ENCODE results near the gene NKX6-2.

NKX6-2 gene

GRCh38 chr10:132764108-132764507, 21.8 kb downstream of the NKX6-2 start:
- FAIRE-seq (no peak), DNase-seq (ENCODE audit: extremely low spot score, insufficient read length, low read depth) (no peak)

- FAIRE-seq (no peak), DNase-seq (ENCODE audit: extremely low spot score, insufficient read length, low read depth) (no peak)
Observed at GRCh38 chr10:132763545-132763944, 22.4 kb downstream of the NKX6-2 start.

GRCh38 chr10:132762267-132762666, 23.7 kb downstream of the NKX6-2 start:
- no peak for FAIRE-seq

GRCh38 chr10:132761395-132762060, 24.4 kb downstream of the NKX6-2 start:
- no peak for FAIRE-seq
- no peak for DNase-seq (ENCODE audit: extremely low spot score, insufficient read length, low read depth)

More at GRCh38 chr10:132762267-132762666, 23.7 kb downstream of the NKX6-2 start:
- DNase-seq (ENCODE audit: extremely low spot score, insufficient read length, low read depth): no peak

DNA sequence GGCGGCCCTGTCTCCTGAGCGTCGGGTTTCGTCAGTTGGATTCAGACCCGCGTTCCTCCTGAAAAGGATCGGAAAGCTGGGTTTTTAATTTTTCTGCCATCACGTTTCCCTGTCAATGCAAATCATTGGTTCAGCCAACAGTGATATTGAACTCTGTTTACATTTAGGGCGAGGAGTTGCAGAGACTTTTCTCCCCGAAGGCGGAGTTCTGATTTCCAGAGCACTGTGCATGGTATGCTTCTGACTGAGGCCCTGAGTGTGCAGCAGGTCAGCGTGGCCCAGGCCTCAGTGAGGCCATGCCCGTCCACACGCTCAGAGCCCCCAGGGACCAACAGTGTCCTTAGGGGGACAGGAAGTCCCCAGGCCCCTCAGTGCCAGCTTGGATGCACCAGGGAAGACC, 27.1 kb downstream of the NKX6-2 start:
- no peak for FAIRE-seq
- no peak for DNase-seq (ENCODE audit: extremely low spot score, insufficient read length, low read depth)

DNA sequence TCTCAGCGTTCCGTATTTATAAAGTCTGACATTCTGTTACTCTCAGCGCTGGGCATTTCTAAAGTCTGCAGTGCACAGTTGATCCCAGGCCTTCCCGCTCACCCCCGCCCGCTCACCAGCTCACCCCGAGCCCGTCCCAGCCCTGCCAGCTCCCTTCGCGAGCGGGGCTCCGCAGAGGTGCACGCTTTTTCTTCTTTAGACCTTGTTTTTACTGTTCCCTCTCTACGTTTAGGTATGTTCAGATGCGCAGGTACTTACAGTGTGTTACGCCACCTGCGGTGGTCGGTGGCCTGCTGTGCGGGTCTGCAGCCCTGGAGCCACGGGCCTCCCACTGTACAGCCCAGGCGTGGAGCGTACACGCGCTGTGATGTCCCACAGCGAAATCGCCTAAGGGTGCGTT, 28.8 kb downstream of the NKX6-2 start:
- FAIRE-seq (no peak), DNase-seq (ENCODE audit: extremely low spot score, insufficient read length, low read depth) (no peak)

- DNase-seq (ENCODE audit: extremely low spot score, insufficient read length, low read depth) (no peak), FAIRE-seq (no peak)
Observed at GRCh38 chr10:132756591-132756990, 29.4 kb downstream of the NKX6-2 start.

DNA sequence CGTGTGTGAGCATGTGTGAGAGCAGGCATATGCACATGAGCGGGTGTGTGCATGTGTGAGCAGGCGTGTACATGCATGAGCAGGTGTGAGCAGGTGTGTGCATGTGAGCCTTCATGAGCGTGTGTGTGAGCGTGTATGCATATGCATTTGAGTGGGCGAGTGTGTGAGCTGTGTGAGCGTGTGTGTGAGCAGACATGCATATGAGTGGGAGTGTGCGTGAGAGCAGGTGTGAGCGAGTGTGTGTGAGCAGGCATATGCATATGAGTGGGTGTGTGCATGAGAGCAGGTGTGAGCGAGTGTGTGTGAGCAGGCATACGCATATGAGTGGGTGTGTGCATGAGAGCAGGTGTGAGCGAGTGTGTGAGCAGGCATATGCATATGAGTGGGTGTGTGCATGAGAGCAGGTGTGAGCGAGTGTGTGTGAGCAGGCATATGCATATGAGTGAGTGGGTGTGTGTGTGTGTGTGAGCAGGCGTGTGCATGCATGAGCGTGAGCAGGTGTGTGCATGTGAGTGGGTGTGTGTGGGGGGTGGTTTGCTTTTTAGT, 30.7 kb downstream of the NKX6-2 start:
- no peak for DNase-seq (ENCODE audit: extremely low spot score, insufficient read length, low read depth)
- no peak for FAIRE-seq

DNA sequence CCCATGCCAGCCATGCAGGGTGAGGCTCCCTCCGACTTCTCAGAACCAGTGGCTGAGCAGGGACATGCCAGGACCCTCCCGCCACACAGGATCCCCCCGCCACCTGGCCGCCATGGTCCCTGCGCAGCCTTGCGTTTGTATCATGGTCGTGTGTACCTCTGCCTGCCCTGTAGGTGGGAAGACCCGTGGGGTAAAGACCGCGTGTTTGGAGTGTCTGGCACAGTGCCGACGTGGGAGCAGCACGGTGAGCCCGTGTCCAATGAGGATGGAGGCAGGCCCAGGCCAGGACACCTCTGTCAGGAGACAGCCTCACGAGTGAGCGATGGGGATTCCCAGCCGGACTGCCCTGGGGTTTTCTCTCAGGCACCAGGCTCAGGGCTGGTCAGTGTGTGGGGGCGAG, 31.9 kb downstream of the NKX6-2 start:
- no peak for DNase-seq (ENCODE audit: extremely low spot score, insufficient read length, low read depth)
- no peak for FAIRE-seq

DNA sequence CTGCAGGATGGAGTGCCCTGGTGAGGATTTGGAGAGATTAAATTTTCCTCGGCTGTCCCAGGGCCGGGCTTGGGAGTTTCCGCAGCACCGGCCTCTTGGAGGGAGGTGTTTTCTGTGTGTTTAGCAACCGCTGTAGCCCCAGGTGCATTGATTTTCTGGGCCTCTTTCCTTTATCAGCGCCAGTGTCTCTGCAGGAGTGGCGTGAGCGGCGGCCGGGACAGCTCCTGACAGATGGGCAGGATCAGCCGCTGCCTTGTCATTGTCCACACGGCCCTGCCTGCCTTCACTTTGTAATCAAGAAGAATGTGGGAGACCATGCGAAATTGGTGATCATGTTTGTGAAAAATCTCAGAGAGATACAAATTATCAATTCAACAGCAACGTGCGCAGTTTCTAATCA, 32.4 kb downstream of the NKX6-2 start:
- DNase-seq (ENCODE audit: extremely low spot score, insufficient read length, low read depth) (no peak), FAIRE-seq (no peak)

DNA sequence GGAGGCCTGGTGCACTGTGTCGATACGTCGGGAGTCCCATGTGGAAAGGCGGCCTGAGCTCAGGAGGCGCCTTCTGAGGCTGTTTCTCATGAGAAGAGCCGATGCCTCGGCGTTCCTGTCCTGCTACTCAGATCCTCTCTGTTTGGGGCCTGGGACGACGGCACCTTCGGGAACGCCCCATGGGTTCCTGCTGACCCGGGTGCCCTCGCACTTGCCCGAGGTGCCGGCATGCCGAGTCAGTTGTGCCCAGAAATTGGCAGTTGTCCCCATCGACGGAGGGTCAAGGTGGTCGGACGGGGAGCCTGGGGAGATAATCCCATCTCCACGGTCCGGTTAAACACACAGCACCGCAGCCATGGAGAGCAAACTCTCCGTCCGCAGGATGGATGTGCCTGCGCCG, 33.0 kb downstream of the NKX6-2 start:
- DNase-seq (ENCODE audit: extremely low spot score, insufficient read length, low read depth): no peak
- FAIRE-seq: no peak

GRCh38 chr10:132752378-132752777, 33.6 kb downstream of the NKX6-2 start:
- no peak for DNase-seq (ENCODE audit: extremely low spot score, insufficient read length, low read depth)
- FAIRE-seq: no peak

DNA sequence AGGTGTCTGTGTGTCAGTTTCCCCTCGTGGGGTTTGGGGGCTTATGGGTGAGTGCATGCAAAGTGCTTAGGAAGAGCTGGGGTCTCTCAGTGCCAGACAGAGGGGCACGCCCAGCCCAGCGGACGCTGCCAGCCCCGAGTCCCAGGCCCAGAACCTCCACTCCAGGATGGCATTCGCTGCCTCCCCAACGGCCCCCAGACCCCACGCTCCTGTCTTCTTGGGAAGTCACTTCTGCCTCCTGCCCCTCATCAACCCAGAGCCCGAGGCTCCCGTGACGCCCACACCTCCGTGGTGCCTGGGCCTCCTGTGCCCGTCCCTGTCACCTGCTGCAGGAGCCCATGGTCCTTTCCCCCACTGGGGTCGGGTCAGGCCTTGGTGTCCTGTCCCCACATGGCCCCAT, 35.0 kb downstream of the NKX6-2 start:
- no peak for FAIRE-seq
- DNase-seq (ENCODE audit: extremely low spot score, insufficient read length, low read depth): no peak

DNA sequence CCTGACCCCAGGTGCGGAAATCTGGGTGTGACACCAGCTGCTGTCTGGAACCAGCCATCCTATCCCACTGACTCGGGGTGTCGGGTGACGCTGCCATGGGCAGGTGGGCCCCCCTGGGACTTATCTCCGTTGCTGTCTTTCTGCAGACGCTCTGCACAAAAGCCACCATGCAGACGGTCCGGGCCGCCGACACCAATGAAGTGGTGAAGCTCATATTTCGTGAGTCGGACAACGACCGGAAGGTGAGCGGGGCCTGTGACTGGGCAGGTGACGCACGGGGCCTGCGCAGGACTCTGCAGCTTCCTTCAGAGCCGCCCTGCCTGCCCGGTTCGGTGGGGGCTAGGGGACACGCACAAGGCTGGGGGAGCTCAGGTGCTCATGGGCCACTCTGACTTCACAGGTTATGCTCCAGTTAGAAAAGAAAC, 36.6 kb downstream of the NKX6-2 start:
- FAIRE-seq (no peak), DNase-seq (ENCODE audit: extremely low spot score, insufficient read length, low read depth) (no peak)

DNA sequence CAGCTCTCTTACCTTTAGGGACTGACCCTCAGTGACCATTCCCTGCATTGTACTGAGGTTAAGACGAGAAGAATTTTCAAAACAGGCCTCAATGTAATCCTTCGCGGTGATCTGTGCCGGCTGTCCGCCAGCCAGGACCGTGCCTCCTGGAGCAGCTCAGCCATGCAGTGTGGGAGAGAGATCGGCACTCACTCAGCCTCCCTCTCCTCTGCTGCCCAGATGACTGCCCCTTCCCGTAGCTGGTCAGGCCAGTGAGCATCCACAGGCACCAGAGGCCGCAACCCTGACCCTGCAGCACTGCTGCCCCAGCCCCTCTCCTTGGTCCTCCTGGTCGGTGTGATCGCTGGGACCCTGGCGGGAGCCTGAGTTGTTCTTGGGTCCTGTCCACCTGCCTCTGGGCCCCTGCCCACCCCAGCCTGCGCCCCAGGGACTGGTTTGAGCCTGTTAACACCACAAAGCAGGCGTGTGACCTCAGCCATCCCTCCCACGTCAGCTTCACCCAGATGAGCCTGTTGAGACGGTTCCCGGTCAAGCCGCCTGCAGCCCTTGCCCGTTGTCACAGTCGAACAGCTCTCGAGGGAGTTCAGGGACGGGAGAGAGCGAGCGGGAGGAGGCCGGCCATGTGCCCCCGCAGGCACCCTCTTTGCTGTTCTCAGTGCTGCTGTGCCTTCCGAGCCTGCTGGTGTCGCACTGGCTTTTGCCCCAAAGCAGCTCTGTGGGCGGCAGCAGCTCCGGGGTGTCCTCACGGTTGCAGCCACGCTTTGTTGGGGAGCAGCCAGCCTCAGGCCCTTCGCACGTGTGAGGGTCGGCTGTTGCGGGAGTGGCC, 37.2 kb downstream of the NKX6-2 start:
- DNase-seq (ENCODE audit: extremely low spot score, insufficient read length, low read depth) (no peak), FAIRE-seq (no peak)

- DNase-seq (ENCODE audit: extremely low spot score, insufficient read length, low read depth) (no peak), FAIRE-seq (no peak)
Observed at GRCh38 chr10:132748135-132748534, 37.8 kb downstream of the NKX6-2 start.

- FAIRE-seq (no peak), DNase-seq (ENCODE audit: extremely low spot score, insufficient read length, low read depth) (no peak)
Observed at GRCh38 chr10:132746801-132747625, 38.9 kb downstream of the NKX6-2 start.

DNA sequence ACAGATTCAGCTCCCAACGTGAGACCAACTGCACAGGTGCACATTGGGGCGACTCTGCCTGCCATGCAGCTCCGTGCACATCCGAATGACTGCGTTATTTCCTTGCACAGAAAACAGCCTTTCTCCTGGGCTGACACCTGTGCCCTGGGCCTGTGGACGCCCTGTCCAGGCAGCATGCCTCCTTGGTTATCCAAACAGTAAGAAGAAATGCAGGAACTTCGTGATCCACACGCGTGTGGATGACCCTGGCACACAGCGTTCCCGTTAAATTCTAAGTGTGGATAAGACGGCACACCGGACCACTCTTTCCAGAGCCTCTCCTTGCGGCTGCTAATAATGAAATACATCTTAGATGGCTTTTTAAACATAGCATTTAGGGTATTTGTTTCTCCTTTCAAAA, 39.6 kb downstream of the NKX6-2 start:
- no peak for DNase-seq (ENCODE audit: extremely low spot score, insufficient read length, low read depth)
- FAIRE-seq: no peak

DNA sequence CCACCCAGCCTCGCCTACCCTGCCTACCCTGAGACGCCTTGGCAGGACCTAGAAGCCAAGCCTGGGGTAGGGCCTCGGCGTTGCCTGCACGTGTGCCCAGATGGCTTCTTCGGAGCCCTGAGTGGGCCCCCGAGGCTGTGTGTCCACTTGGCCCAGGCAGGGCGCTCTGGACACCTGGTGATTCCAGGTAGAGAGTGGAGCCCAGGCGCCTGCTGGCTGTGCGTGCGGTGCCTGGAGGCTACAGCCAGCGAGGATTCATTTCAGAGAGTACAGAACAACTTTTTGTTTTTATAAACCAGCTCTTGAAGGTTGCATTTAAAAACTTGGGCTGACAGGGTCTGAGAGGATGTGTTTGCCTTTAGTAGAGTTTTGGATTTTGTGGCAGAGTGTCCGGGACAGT, 40.0 kb downstream of the NKX6-2 start:
- no peak for FAIRE-seq
- DNase-seq (ENCODE audit: extremely low spot score, insufficient read length, low read depth): no peak

- DNase-seq (ENCODE audit: extremely low spot score, insufficient read length, low read depth): no peak
- FAIRE-seq: no peak
Observed at GRCh38 chr10:132745511-132745910, 40.4 kb downstream of the NKX6-2 start.

Measured in GM18507 (cell line).